ENCODE measurements around the gene RFTN1. TPM values are rescaled to one million over a fixed set of nuclear protein-coding genes. Genes with fewer than 3 reads are reported as not detected.

The RFTN1 gene
- total RNA-seq, 2 experiments from 2014 or later, result 81.8 to 152 TPM

DNA sequence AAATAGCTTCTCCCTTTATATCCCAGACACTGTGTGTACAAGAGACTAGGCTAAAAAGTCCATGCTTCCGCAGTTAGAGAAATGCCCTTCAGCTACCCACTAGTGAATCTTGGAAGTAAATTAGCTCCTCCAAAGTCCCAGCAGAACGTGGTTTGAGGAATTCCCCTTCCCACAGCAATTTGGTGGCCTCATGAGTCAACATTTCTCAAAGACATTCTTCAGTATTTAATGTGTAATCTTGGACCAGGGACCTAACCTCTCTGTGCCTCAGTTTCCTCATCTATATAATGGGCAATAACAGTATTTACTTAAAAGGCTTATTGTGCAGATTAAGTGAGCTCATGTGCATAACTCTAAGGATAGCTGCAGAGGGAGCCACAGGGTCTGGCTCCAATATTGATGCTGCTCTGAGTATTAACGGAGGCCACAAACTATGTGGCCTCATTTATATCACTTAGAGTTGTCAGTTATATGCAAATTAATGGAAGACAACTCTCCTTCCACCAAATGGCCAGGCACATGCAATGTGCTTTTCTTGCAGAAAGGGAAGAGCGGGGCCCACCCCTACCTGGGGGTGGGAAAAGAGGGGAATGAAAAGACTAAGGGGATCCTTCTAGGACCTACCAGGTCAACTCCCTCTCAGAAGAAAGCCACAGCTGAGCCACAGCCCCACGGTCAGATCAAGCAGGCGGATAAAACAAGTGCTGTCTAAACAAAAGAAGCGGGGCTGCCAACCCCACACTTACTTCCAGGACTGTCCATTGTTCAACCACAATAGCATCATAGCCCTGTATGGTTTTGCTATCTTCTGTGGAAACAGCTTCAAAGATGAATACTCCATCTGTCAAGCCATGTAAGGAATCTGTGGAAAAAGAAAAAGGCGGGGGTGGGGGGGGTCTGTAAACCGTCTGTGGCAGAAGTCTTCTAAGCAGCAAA, 156.0 kb downstream of the RFTN1 start:
- Histone ChIP-seq H3K4me1 (ENCODE audit: insufficient read depth, low read length, poor library complexity, severe bottlenecking) (peaks cover 45% of the 10 kb centered on the region), H3K36me3 (ENCODE audit: insufficient read depth, low read length) (peaks cover 96% of the 10 kb centered on the region), H3K27ac (ENCODE audit: low read depth, low read length, poor library complexity, severe bottlenecking) (no peak overlapping the region), H3K9me3 (ENCODE audit: low read length) (no peaks in the 10 kb centered on the region), H2AFZ (ENCODE audit: low read length) (no peak overlapping the region), H3K4me3 (ENCODE audit: low read depth, low read length, poor library complexity, severe bottlenecking) (no peak overlapping the region), H3K4me2 (ENCODE audit: low read length) (no peak overlapping the region), H3K79me2 (ENCODE audit: insufficient read depth, low read depth, low read length) (peaks cover 17% of the 10 kb centered on the region; the same call in 1 of the 2 replicates), H3K9me2 (ENCODE audit: insufficient read depth, low read length) (no peaks in the 10 kb centered on the region), H4K20me1 (ENCODE audit: insufficient read depth, low read length) (no peaks in the 10 kb centered on the region)
- no peak for DNase-seq (ENCODE audit: low spot score)
- POLR2A ChIA-PET, result interaction anchor here (1.1 to 1.3 kb wide), 2 partner anchors 48 to 154 kb away, joined by 4 read pairs; no protein-coding TSS in a partner anchor
- TF ChIP-seq EZH2phosphoT487 (IDR thresholded peaks at IDR 0.05; ENCODE audit: borderline replicate concordance, low read depth, low read length), result no peak
- TF ChIP-seq, protein P1, sequence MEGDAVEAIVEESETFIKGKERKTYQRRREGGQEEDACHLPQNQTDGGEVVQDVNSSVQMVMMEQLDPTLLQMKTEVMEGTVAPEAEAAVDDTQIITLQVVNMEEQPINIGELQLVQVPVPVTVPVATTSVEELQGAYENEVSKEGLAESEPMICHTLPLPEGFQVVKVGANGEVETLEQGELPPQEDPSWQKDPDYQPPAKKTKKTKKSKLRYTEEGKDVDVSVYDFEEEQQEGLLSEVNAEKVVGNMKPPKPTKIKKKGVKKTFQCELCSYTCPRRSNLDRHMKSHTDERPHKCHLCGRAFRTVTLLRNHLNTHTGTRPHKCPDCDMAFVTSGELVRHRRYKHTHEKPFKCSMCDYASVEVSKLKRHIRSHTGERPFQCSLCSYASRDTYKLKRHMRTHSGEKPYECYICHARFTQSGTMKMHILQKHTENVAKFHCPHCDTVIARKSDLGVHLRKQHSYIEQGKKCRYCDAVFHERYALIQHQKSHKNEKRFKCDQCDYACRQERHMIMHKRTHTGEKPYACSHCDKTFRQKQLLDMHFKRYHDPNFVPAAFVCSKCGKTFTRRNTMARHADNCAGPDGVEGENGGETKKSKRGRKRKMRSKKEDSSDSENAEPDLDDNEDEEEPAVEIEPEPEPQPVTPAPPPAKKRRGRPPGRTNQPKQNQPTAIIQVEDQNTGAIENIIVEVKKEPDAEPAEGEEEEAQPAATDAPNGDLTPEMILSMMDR (conservative IDR thresholded peaks at IDR 0.05; ENCODE audit: low read length), result peak; percentile 38; the same call in 1 of the 2 replicates
- BruUV-seq (replicated peaks), result no TSS peak
- intact Hi-C loops (cut with micrococcal nuclease; ENCODE audit: unreplicated experiment), result no loop called here
- CTCF ChIA-PET (ENCODE audit: unreplicated experiment), result no interaction called here

DNA sequence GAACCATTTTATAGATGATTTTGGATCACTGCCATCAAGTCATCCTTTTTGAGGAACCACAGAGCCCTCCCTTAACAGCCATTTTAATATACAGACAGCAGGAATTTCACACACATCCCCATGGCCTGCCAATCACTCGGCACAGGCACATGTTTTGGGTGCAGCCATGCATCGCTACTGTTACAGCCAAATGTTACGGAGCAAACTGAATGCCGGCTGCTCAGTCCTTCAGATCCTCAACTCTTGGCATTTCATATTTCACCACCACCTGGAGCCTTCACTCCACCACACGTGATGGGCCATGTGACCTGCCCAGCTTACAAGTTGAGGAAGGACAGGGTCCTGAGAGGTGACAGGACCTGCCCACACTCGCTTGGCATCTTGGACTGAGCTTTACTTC, 157.7 kb downstream of the RFTN1 start:
- ChIA-PET CTCF (ENCODE audit: unreplicated experiment) (no interaction called here), POLR2A (no interaction called here)
- TF ChIP-seq, protein P1 (conservative IDR thresholded peaks at IDR 0.05; ENCODE audit: low read length), result no peak
- no peak for TF ChIP-seq EZH2phosphoT487 (IDR thresholded peaks at IDR 0.05; ENCODE audit: borderline replicate concordance, low read depth, low read length)
- intact Hi-C loops (cut with micrococcal nuclease; ENCODE audit: unreplicated experiment), result no loop called here
- Histone ChIP-seq H3K79me2 (ENCODE audit: insufficient read depth, low read depth, low read length) (peaks cover 13% of the 10 kb centered on the region; the same call in 1 of the 2 replicates), H3K9me2 (ENCODE audit: insufficient read depth, low read length) (no peaks in the 10 kb centered on the region), H4K20me1 (ENCODE audit: insufficient read depth, low read length) (no peaks in the 10 kb centered on the region), H2AFZ (ENCODE audit: low read length) (no peak overlapping the region), H3K9me3 (ENCODE audit: low read length) (no peaks in the 10 kb centered on the region), H3K4me3 (ENCODE audit: low read depth, low read length, poor library complexity, severe bottlenecking) (no peak overlapping the region), H3K4me1 (ENCODE audit: insufficient read depth, low read length, poor library complexity, severe bottlenecking) (peaks cover 31% of the 10 kb centered on the region), H3K4me2 (ENCODE audit: low read length) (no peak overlapping the region), H3K27ac (ENCODE audit: low read depth, low read length, poor library complexity, severe bottlenecking) (no peak overlapping the region), H3K36me3 (ENCODE audit: insufficient read depth, low read length) (peaks cover 96% of the 10 kb centered on the region)
- no TSS peak for BruUV-seq (replicated peaks)
- no peak for DNase-seq (ENCODE audit: low spot score)

DNA sequence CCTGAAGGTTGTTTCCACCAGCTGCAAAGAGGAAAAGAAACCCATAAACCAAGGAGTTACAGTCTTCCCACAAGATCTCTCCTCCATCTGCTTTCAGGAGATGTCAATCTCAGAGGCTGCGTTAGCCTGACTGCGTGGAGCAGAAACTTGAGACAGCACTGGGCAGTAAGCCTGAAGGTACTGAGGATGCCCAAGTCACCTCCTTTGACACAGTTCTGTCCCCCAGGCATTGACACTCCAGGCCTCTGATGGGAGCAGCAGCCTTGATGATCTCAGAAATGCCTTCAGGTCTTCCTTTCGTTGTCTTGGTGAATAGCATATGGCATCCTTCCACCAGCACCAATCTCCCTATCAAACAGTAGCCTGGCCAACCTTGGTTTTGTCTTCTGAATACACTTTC, 159.2 kb downstream of the RFTN1 start:
- Histone ChIP-seq H3K79me2 (ENCODE audit: insufficient read depth, low read depth, low read length) (no peaks in the 10 kb centered on the region; the same call in 1 of the 2 replicates), H3K27ac (ENCODE audit: low read depth, low read length, poor library complexity, severe bottlenecking) (no peak overlapping the region), H3K4me1 (ENCODE audit: insufficient read depth, low read length, poor library complexity, severe bottlenecking) (peaks cover 15% of the 10 kb centered on the region), H2AFZ (ENCODE audit: low read length) (no peak overlapping the region), H3K9me3 (ENCODE audit: low read length) (no peaks in the 10 kb centered on the region), H3K4me3 (ENCODE audit: low read depth, low read length, poor library complexity, severe bottlenecking) (no peak overlapping the region), H3K9me2 (ENCODE audit: insufficient read depth, low read length) (no peaks in the 10 kb centered on the region), H3K36me3 (ENCODE audit: insufficient read depth, low read length) (peaks cover 97% of the 10 kb centered on the region), H4K20me1 (ENCODE audit: insufficient read depth, low read length) (no peaks in the 10 kb centered on the region), H3K4me2 (ENCODE audit: low read length) (no peak overlapping the region)
- intact Hi-C loops (cut with micrococcal nuclease; ENCODE audit: unreplicated experiment), result no loop called here
- no peak for TF ChIP-seq EZH2phosphoT487 (IDR thresholded peaks at IDR 0.05; ENCODE audit: borderline replicate concordance, low read depth, low read length)
- TF ChIP-seq, protein P1 (conservative IDR thresholded peaks at IDR 0.05; ENCODE audit: low read length), result no peak
- BruUV-seq (replicated peaks), result no TSS peak
- DNase-seq (ENCODE audit: low spot score), result no peak
- POLR2A ChIA-PET, result interaction anchor here (0.9 kb wide), 1 partner anchor 10 kb away, joined by 3 read pairs; no protein-coding TSS in a partner anchor
- CTCF ChIA-PET (ENCODE audit: unreplicated experiment), result no interaction called here

Measured in OCI-LY7 (cell line).